A673 (cell line): ENCODE results near the gene ACTN4. TPM values are rescaled to one million over a fixed set of nuclear protein-coding genes. Genes with fewer than 3 reads are reported as not detected.

Source experiments
- BruUV-seq: library from RNA; stranded (reverse); fragments of 400-500 nt; replicated peaks from 2 replicates; lab custom pipeline; 2021; lab: Mats Ljungman, UMichigan
- CTCF ChIA-PET: fragments of 300-600 bp; sonication (Branson Sonifier 250); formaldehyde crosslinking; loops from one replicate; lab custom pipeline; 2022; ENCODE audit warnings: antibody characterized with exemption; lab: Charles Lee
- POLR2A ChIA-PET: fragments of 300-600 bp; sonication (Branson Sonifier 250); formaldehyde crosslinking; loops from one replicate; lab custom pipeline; 2022; ENCODE audit warnings: antibody characterized with exemption; ENCODE audit not compliant: low non-redundant PET; lab: Charles Lee
- DNase-seq: peaks from one replicate; pipeline ENCODE4 v3.0.0-alpha.2; 2015; ENCODE audit warnings: low spot score
- H3K27ac ChIP-seq: fragments of 200-600 bp; sonication (generic); 2 replicates; pipeline ENCODE4 v1.5.1; 2016; ENCODE audit warnings: mixed run types, low read depth, mild to moderate bottlenecking, mixed read lengths, antibody characterized with exemption, low read length; ENCODE audit not compliant: poor library complexity, severe bottlenecking
- H3K27me3 ChIP-seq: fragments of 200-600 bp; sonication (generic); replicated peaks from 2 replicates; pipeline ENCODE4 v1.6.1; 2017; ENCODE audit warnings: mixed run types, low read depth, mild to moderate bottlenecking, mixed read lengths, antibody characterized with exemption, low read length; ENCODE audit not compliant: insufficient read depth, poor library complexity
- H3K36me3 ChIP-seq: fragments of 200-600 bp; sonication (generic); 2 replicates; pipeline ENCODE4 v1.6.1; 2016; ENCODE audit warnings: mixed run types, mild to moderate bottlenecking, mixed read lengths, antibody characterized with exemption, low read length; ENCODE audit not compliant: insufficient read depth, poor library complexity, severe bottlenecking
- H3K4me1 ChIP-seq: fragments of 200-600 bp; sonication (generic); 2 replicates; pipeline ENCODE4 v1.6.1; 2017; ENCODE audit warnings: mixed run types, mild to moderate bottlenecking, mixed read lengths, antibody characterized with exemption, low read length; ENCODE audit not compliant: insufficient read depth, poor library complexity, severe bottlenecking
- H3K4me3 ChIP-seq: fragments of 200-600 bp; sonication (generic); 2 replicates; pipeline ENCODE4 v1.5.1; 2016; ENCODE audit warnings: low read depth, mixed run types, mild to moderate bottlenecking, mixed read lengths, low read length; ENCODE audit not compliant: poor library complexity, severe bottlenecking
- H3K9me3 ChIP-seq: fragments of 200-600 bp; sonication (generic); 2 replicates; pipeline ENCODE4 v1.6.1; 2016; ENCODE audit warnings: mixed run types, low read depth, mild to moderate bottlenecking, mixed read lengths, antibody characterized with exemption, low read length; ENCODE audit not compliant: poor library complexity, severe bottlenecking
- CTCF ChIP-seq: fragments of 300-800, 200-600 bp; sonication (generic); conservative IDR thresholded peaks from 2 replicates; pipeline ENCODE4 v1.5.1; 2017; ENCODE audit warnings: low read depth, mild to moderate bottlenecking, antibody characterized with exemption, low read length, moderate library complexity, mixed read lengths
- EZH2 ChIP-seq: fragments of 200-600 bp; sonication (generic); IDR thresholded peaks from 2 replicates; pipeline ENCODE4 v1.6.1; 2017; ENCODE audit warnings: borderline replicate concordance, low read depth, mild to moderate bottlenecking, mixed read lengths, antibody characterized with exemption, low read length; ENCODE audit not compliant: poor library complexity, severe bottlenecking
- intact Hi-C: fragments of 100-400 bp; cut with micrococcal nuclease; formaldehyde crosslinking; loops from one replicate; pipeline ENCODE4 v1.10.0; 2022; ENCODE audit not compliant: unreplicated experiment
- total RNA-seq: library from RNA; stranded (reverse); gene quantifications from 2 replicates; pipeline ENCODE4 v1.2.3, GENCODE V29; 2021

The ACTN4 gene
- total RNA-seq, 1 experiment from 2014 or later = 397 TPM

GRCh38 chr19:38682872-38683392 is 35.5 kb downstream of the ACTN4 start:
- Histone ChIP-seq H3K36me3 (no peaks in the 10 kb centered on the region), H3K9me3 (no peaks in the 10 kb centered on the region), H3K4me1 (peaks cover 34% of the 10 kb centered on the region), H3K27me3 (no peaks in the 10 kb centered on the region), H3K27ac (peak overlapping the region; percentile 84), H3K4me3 (no peak overlapping the region)
- intact Hi-C loops = no loop called here
- ChIA-PET POLR2A (no interaction called here), CTCF (no interaction called here)
- no TSS peak for BruUV-seq
- TF ChIP-seq EZH2 (no peak), CTCF (no peak)
- no peak for DNase-seq

- Histone ChIP-seq H3K4me1 (peaks cover 34% of the 10 kb centered on the region), H3K4me3 (no peak overlapping the region), H3K36me3 (no peaks in the 10 kb centered on the region), H3K27ac (peak overlapping the region; percentile 84), H3K27me3 (no peaks in the 10 kb centered on the region), H3K9me3 (no peaks in the 10 kb centered on the region)
- ChIA-PET CTCF (interaction anchor here (0.6 kb wide), 1 partner anchor 784 kb away, joined by 9 read pairs; no protein-coding TSS in a partner anchor), POLR2A (no interaction called here)
- BruUV-seq = no TSS peak
- DNase-seq = peak; percentile 91
- TF ChIP-seq EZH2 = no peak
- TF ChIP-seq CTCF = no peak
- intact Hi-C loops = no loop called here
Observed at GRCh38 chr19:38683393-38684077, 36.1 kb downstream of the ACTN4 start.

GRCh38 chr19:38684078-38684861 is 36.8 kb downstream of the ACTN4 start:
- no peaks in the 10 kb centered on the region for H3K27me3 ChIP-seq
- no peaks in the 10 kb centered on the region for H3K9me3 ChIP-seq
- ChIA-PET POLR2A (no interaction called here), CTCF (interaction anchor here (0.6 kb wide), 1 partner anchor 785 kb away, joined by 9 read pairs; no protein-coding TSS in a partner anchor)
- H3K36me3 ChIP-seq = no peaks in the 10 kb centered on the region
- no peak overlapping the region for H3K4me3 ChIP-seq
- peak overlapping the region; percentile 84 for H3K27ac ChIP-seq
- H3K4me1 ChIP-seq = peaks cover 34% of the 10 kb centered on the region
- no peak for TF ChIP-seq CTCF
- TF ChIP-seq EZH2 = no peak
- intact Hi-C loops = no loop called here
- BruUV-seq = no TSS peak
- peak; percentile 76 for DNase-seq
